Gastroesophageal sphincter (tissue), 4 donors: ENCODE measurements around the gene MTMR6. TPM values are rescaled to one million over a fixed set of nuclear protein-coding genes. Genes with fewer than 3 reads are reported as not detected.

Experiments used
- ATAC-seq: fragments of 150-250 bp; one replicate; pipeline ENCODE4 v1.9.1; 2016; ENCODE audit warnings: mild to moderate bottlenecking, moderate library complexity
- H3K27ac ChIP-seq, 4 donors: fragments of 200-600 bp; sonication (generic) in 3 of 4; 1 replicate in 3 of 4; 2 replicates in 1 of 4; pipeline ENCODE4 v1.5.1; 2016 to 2019
- H3K27me3 ChIP-seq: fragments of 200-600 bp; sonication (generic); one replicate; pipeline ENCODE4 v1.5.1; 2019
- H3K36me3 ChIP-seq, 2 donors: fragments of 200-600 bp; sonication (generic); one replicate each; pipeline ENCODE4 v1.5.1; 2019; ENCODE audit warnings: control low read depth in 1 of 2
- H3K4me1 ChIP-seq, 3 donors: fragments of 200-600 bp; sonication (generic); 1 replicate in 2 of 3; 2 replicates in 1 of 3; pipeline ENCODE4 v1.5.1; 2016 to 2019; ENCODE audit warnings: control low read depth in 2 of 3
- H3K4me3 ChIP-seq, 2 donors: fragments of 200-600 bp; sonication (generic); one replicate each; pipeline ENCODE4 v1.5.1; 2019; ENCODE audit warnings: mild to moderate bottlenecking in 1 of 2, moderate library complexity in 1 of 2
- H3K9me3 ChIP-seq, 3 donors: fragments of 200-600 bp; sonication (generic); one replicate each; pipeline ENCODE4 v1.5.1; 2017 to 2019; ENCODE audit warnings: control low read depth in 2 of 3
- EP300 ChIP-seq: sonication (generic); formaldehyde crosslinking; IDR thresholded peaks from one replicate; pipeline ENCODE4 v1.6.1; 2017; ENCODE audit warnings: antibody characterized with exemption, mild to moderate bottlenecking
- POLR2A ChIP-seq, 2 donors: fragments of 450-650 bp; IDR thresholded peaks; one replicate each; pipeline ENCODE4 v1.6.1; 2017; ENCODE audit warnings: antibody characterized with exemption in 2 of 2, mild to moderate bottlenecking in 2 of 2, moderate library complexity in 1 of 2
- POLR2AphosphoS5 ChIP-seq: sonication (generic); formaldehyde crosslinking; IDR thresholded peaks from one replicate; pipeline ENCODE4 v1.6.1; 2017; ENCODE audit warnings: antibody characterized with exemption
- WGBS, 2 donors: methylation state at CpG; one replicate each; pipeline ENCODE4 v1.1.5; 2018; ENCODE audit warnings: low coverage in 1 of 2; 5-methylcytosine and 5-hydroxymethylcytosine counted together
- total RNA-seq, 4 donors: library from RNA; depleted of rRNA; stranded (reverse); fragments of >200 nt; gene quantifications; one replicate each; pipeline ENCODE4 v1.1.0, GENCODE V29; 2016
- TF ChIP-seq, protein P1 (sequence below), 4 experiments: fragments of 200-600 bp in 2 of 4; fragments of 450-650 bp in 2 of 4; sonication (generic) in 1 of 4; IDR thresholded peaks; one replicate each; pipeline ENCODE4 v1.5.1; 2017 to 2019; ENCODE audit warnings: antibody characterized with exemption in 4 of 4, mild to moderate bottlenecking in 2 of 4, moderate library complexity in 2 of 4

MTMR6 gene
- total RNA-seq, 4 donors from 2014 or later: 22.1 to 30.5 (median 25.0) TPM

DNA sequence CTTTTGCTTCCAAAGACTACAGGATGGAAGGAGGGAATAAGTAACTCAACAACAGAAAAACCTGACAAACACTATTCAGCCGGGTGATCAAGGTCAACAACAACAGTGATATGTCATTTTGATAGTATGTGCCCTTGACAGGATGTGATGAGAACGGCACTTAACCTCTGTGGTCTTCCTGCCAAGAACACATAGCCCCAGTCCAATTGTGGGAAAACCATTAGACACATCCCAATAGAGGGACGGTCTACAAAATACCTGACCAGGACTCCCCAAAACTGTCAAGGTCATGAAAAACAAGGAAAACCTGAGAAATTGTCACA is 72.1 kb downstream of the MTMR6 start:
- Histone ChIP-seq H3K9me3 (no peaks in the 10 kb centered on the region), H3K4me1 (no peaks in the 10 kb centered on the region), H3K4me3 (no peak overlapping the region), H3K36me3 (no peaks in the 10 kb centered on the region), H3K27ac (no peak overlapping the region), H3K27me3 (no peaks in the 10 kb centered on the region)
- 46 to 57% methylated on average over 3 of the region's 3 CpGs for WGBS, 2 donors
- no peak for ATAC-seq
- TF ChIP-seq, protein P1, sequence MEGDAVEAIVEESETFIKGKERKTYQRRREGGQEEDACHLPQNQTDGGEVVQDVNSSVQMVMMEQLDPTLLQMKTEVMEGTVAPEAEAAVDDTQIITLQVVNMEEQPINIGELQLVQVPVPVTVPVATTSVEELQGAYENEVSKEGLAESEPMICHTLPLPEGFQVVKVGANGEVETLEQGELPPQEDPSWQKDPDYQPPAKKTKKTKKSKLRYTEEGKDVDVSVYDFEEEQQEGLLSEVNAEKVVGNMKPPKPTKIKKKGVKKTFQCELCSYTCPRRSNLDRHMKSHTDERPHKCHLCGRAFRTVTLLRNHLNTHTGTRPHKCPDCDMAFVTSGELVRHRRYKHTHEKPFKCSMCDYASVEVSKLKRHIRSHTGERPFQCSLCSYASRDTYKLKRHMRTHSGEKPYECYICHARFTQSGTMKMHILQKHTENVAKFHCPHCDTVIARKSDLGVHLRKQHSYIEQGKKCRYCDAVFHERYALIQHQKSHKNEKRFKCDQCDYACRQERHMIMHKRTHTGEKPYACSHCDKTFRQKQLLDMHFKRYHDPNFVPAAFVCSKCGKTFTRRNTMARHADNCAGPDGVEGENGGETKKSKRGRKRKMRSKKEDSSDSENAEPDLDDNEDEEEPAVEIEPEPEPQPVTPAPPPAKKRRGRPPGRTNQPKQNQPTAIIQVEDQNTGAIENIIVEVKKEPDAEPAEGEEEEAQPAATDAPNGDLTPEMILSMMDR (IDR thresholded peaks at IDR 0.05): no peak
- no peak for TF ChIP-seq POLR2AphosphoS5
- no peak for TF ChIP-seq EP300
- TF ChIP-seq POLR2A (IDR thresholded peaks at IDR 0.05): no peak

DNA sequence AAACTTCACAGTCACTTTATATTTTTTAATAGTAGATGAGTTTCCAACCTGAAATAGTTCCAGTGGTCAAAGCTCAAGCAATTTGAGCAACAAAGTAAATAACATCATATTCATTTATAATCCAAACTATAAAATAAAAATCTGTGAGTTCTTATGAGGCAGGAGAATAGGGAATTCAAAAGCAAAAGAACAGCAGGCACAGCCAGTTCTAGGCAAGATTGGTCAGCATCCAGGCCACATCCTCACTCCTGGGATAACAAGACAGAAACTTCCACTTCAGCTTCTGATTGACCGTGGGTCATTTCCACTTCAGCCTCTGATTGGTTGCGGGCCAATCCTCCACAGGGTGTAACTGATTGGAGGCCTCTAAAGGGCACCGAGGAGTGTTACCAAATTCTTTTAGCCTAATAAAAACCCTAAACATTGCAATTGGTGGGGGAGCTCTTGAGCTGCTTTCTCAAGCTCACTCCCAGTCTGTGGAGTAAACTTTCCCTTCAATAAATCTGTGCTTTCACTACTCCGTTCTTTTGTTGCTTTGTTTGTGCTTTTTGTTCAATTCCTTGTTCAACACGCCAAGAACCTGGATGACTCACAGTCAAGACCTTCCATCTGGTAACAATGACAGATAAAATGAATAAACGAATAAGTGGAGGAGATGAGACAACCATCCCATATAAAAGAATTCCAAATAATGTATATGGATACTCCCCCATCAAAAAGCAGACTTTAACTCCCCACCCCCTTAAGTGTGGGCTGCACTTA is 72.6 kb downstream of the MTMR6 start:
- Histone ChIP-seq H3K4me3 (no peak overlapping the region), H3K27me3 (no peaks in the 10 kb centered on the region), H3K36me3 (no peaks in the 10 kb centered on the region), H3K27ac (no peak overlapping the region), H3K4me1 (no peaks in the 10 kb centered on the region), H3K9me3 (no peaks in the 10 kb centered on the region)
- ATAC-seq: no peak
- 41 to 46% methylated on average over 4 to 6 of the region's 6 CpGs for WGBS, 2 donors
- TF ChIP-seq EP300 (no peak), POLR2A (IDR thresholded peaks at IDR 0.05) (no peak), POLR2AphosphoS5 (no peak)
- TF ChIP-seq, protein P1 (IDR thresholded peaks at IDR 0.05): no peak

DNA sequence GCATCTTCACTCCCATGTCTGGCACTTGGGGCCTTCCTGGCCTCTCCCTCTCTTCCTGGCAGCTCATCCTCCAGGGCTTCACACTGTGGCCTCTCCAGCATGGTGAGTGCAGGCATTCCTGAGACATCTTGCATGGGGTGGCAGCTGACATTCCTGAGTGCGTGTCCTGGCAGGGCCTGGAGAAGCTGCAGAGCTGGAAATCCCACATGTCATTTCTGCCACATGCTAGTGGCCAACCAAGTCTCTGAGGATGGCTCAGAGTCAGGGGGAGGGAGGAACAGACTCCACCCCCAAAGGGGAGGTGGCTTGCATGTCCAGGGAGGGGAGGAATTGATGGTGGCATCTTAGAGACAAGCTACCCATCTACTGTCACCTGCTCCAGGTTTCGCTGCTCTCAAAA is 73.6 kb downstream of the MTMR6 start:
- Histone ChIP-seq H3K4me3 (no peak overlapping the region), H3K4me1 (no peaks in the 10 kb centered on the region), H3K27ac (no peak overlapping the region), H3K27me3 (no peaks in the 10 kb centered on the region), H3K36me3 (no peaks in the 10 kb centered on the region), H3K9me3 (no peaks in the 10 kb centered on the region)
- WGBS, 2 donors: no CpG with 5 or more reads among the region's 2 CpGs
- ATAC-seq: no peak
- TF ChIP-seq, protein P1 (IDR thresholded peaks at IDR 0.05): no peak

DNA sequence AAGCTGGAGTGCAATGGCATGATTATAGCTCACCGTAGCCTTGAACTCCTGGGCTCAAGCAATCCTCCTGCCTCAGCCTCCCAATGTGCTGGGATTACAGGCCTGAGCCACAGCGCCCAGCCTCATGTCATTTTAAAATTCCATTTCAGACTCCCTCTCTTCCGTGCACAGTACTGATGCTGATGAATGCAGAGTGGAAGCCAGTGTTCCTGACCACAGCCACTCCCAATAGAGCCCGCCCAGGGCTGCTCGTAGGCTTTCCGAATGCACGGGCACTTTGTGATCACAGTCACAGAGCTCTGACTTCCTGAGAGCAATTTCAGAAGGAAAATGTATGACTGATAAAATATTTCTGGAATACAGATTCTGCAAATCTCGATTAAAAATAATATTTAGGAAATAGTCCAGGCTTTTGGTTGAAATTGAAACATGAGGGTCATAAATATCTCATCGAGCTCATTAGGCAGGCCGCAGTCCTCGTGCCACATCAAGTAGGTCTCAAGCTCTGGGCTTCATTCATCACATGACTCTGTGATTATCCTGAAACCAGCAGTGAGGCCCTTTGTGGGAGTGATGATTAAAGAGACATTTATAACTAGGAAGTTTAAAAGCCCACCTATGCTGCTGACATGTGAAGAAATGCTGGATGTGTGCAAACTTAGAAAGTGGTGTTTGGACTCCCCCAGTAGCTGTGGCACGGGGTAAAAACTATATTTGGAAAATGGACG is 76.3 kb downstream of the MTMR6 start:
- 45 to 67% methylated on average over 8 to 10 of the region's 13 CpGs for WGBS, 2 donors
- Histone ChIP-seq H3K4me1 (no peaks in the 10 kb centered on the region), H3K36me3 (no peaks in the 10 kb centered on the region), H3K27me3 (no peaks in the 10 kb centered on the region), H3K27ac (no peak overlapping the region), H3K9me3 (no peaks in the 10 kb centered on the region), H3K4me3 (no peak overlapping the region)
- TF ChIP-seq, protein P1 (IDR thresholded peaks at IDR 0.05): no peak
- TF ChIP-seq POLR2A (IDR thresholded peaks at IDR 0.05) (no peak), EP300 (no peak), POLR2AphosphoS5 (no peak)
- ATAC-seq: no peak

DNA sequence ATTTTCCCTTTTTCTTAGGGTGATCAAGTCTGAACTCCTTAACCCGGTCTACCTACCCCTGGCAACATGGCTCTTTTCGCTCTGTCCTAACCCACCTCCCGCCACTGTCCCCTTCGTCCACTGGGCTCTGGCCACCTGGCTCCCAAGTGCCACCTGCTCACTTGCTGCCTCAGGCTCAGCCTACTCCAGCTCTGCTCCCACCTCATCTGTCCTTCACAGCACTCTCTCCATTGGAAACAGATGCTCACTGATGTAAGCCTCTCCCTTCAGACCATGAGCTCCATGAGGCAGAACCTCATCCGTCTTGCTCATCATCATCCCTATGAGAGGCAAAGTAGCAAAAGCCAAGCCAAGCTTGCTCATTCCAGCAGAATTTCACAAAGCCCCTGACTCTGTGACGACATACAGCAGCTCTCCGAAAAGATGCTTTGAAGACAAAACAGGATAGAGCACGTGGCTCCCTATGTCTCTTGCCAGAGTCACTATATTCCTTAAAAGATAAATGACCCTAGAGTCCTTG is 79.9 kb downstream of the MTMR6 start:
- no peak overlapping the region for H3K27ac ChIP-seq
- H3K4me1 ChIP-seq: no peaks in the 10 kb centered on the region
- WGBS, 2 donors: 66 to 72% methylated on average over 7 to 8 of the region's 8 CpGs

More for the DNA sequence above, 79.9 kb downstream of the MTMR6 start:
- Histone ChIP-seq H3K27me3 (peaks cover 8% of the 10 kb centered on the region), H3K9me3 (no peaks in the 10 kb centered on the region), H3K4me3 (no peak overlapping the region), H3K36me3 (no peaks in the 10 kb centered on the region)
- no peak for ATAC-seq
- no peak for TF ChIP-seq POLR2A (IDR thresholded peaks at IDR 0.05)
- no peak for TF ChIP-seq EP300
- TF ChIP-seq, protein P1 (IDR thresholded peaks at IDR 0.05): no peak
- no peak for TF ChIP-seq POLR2AphosphoS5
